NOMO-1 treated with DMSO at 0.1 percent for 48 hours (cell line): ENCODE results near the gene LHFPL6.

Experiments used
- DNase-seq: peaks from one replicate; lab custom pipeline; 2025; ENCODE audit not compliant: unreplicated experiment; lab: John Stamatoyannopoulos, UW

The LHFPL6 gene

GRCh38 chr13:39596176-39596575 lies 6.8 kb downstream of the LHFPL6 start:
- DNase-seq = no peak

GRCh38 chr13:39590466-39591036 lies 12.4 kb downstream of the LHFPL6 start:
- DNase-seq = no peak

- DNase-seq = no peak
Observed at GRCh38 chr13:39588384-39588783, 14.6 kb downstream of the LHFPL6 start.

GRCh38 chr13:39587939-39588338 lies 15.1 kb downstream of the LHFPL6 start:
- no peak for DNase-seq

GRCh38 chr13:39586958-39587605 lies 15.9 kb downstream of the LHFPL6 start:
- no peak for DNase-seq

- no peak for DNase-seq
Observed at GRCh38 chr13:39586151-39586550, 16.8 kb downstream of the LHFPL6 start.

GRCh38 chr13:39585219-39585618 lies 17.8 kb downstream of the LHFPL6 start:
- DNase-seq = no peak

GRCh38 chr13:39580881-39581575 lies 22.0 kb downstream of the LHFPL6 start:
- DNase-seq = no peak

- DNase-seq = no peak
Observed at GRCh38 chr13:39578821-39579291, 24.1 kb downstream of the LHFPL6 start.

GRCh38 chr13:39577838-39578491 lies 25.0 kb downstream of the LHFPL6 start:
- DNase-seq = no peak

GRCh38 chr13:39577203-39577602 lies 25.8 kb downstream of the LHFPL6 start:
- DNase-seq = no peak

GRCh38 chr13:39575641-39576238 lies 27.3 kb downstream of the LHFPL6 start:
- DNase-seq = no peak

GRCh38 chr13:39571502-39572092 lies 31.4 kb downstream of the LHFPL6 start:
- DNase-seq = no peak

- no peak for DNase-seq
Observed at GRCh38 chr13:39567569-39567968, 35.4 kb downstream of the LHFPL6 start.

GRCh38 chr13:39566216-39566869 lies 36.6 kb downstream of the LHFPL6 start:
- no peak for DNase-seq

- no peak for DNase-seq
Observed at GRCh38 chr13:39565036-39565949, 37.7 kb downstream of the LHFPL6 start.

GRCh38 chr13:39563470-39563735 lies 39.6 kb downstream of the LHFPL6 start:
- no peak for DNase-seq

GRCh38 chr13:39561971-39562370 lies 41.0 kb downstream of the LHFPL6 start:
- no peak for DNase-seq

- no peak for DNase-seq
Observed at GRCh38 chr13:39559847-39560246, 43.1 kb downstream of the LHFPL6 start.
